GM19043 (cell line): Measurements from ENCODE around the gene KRTAP21-1.
"Not testable (repeated sequence)": the region's sequence is repeated elsewhere in the genome, so short reads cannot be mapped to it uniquely, and the experiment has no call there.

ENCODE experiments used
- ATAC-seq: cut with Tn5 transposase; IDR thresholded peaks from one replicate; pipeline ENCODE4 v1.9.1; 2021; ENCODE audit warnings: low read depth; ENCODE audit not compliant: unreplicated experiment

The KRTAP21-1 gene

DNA sequence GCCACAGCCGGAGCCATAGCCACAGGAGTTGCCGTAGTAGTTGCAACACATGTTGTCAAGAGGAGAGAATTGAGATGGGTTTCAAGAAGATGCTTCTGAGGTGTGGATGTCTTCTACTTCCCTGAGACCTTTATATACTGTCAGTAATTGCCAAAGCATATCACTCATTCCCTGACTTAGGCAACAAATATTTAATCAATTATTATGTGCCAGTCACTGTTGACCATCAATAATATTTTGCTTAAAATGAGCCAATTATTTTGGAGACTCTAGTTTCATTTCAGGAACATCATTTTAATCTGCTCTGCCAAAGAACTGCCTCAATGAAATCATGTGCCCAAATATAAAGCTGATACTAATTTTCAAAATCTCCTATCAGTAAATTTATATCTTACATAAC is at the start of gene KRTAP21-1:
Gene KRTAP21-1, minus strand, starts transcription at position 101 of the 400 bp plus-strand sequence. Its CDS starts 50 bp downstream, at position 51.
- not testable (repeated sequence) for ATAC-seq

DNA sequence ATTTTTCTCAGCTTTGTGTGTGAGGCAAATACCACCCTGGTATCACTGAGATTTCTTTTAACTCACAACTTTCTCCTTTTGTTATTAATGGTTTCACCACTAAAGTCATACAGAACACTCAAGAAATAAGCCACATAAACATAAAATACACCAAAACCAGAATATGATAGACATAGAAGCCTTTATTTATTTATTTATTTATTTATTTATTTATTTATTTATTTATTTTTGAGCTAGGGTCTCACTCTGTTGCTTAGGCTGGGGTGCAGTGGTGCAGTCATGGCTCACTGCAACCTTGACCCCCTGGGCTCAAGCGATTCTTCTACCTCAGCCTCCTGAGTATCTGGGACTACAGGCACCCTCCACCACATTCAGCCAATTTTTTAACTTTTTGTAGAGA is 45.4 kb upstream of the KRTAP21-1 start:
- ATAC-seq: no peak

DNA sequence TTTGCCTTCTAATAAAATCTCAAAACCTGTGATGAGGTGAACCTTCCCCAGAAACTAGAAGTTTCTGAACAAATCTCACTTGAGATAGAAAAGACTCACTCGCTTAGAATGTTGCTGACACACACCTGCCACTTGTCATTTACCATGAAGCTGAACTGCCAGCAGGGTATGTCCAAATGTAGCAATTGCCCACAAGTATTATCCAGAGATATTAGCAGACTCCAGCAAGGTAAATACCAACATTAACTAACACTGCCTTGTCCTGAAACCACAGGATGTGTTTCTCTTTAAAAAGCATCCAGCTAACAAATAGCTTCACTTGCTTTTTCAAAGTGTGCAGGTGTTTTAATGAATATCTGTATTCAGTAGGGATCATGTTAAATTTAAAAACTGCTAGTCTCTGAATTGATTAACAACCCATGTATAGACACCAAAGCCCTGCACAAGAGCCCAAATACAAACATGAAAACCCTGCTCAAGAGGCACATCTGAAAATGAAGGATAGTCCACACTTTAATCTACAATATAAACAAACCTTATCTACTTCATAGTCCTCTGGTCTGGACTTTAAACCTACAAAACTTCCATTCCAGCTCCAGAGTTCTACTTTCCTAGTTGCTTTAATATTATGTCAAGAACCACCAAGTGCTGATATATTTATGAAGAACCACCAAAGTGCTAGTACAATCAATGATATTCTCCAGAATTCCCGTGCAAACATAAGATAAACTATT is 38.5 kb upstream of the KRTAP21-1 start:
- ATAC-seq: no peak

DNA sequence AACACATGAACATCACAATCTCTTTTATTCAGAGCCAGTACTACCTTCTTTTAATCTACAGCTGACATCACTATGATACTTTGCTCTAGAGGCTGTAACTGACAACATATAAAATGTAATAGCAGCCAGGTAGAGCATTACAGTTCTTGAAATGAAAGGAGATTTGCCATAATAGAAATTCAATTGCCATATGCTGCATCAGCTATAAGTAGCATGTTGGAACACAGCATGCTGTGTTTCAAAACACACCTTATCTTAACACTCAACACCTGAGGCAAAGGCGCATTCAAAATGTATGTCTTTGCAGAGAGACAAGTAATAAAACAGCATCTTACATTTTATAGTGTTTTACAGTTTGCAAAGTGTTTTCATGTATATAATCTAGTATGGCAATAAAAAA is 24.0 kb upstream of the KRTAP21-1 start:
- no peak for ATAC-seq

DNA sequence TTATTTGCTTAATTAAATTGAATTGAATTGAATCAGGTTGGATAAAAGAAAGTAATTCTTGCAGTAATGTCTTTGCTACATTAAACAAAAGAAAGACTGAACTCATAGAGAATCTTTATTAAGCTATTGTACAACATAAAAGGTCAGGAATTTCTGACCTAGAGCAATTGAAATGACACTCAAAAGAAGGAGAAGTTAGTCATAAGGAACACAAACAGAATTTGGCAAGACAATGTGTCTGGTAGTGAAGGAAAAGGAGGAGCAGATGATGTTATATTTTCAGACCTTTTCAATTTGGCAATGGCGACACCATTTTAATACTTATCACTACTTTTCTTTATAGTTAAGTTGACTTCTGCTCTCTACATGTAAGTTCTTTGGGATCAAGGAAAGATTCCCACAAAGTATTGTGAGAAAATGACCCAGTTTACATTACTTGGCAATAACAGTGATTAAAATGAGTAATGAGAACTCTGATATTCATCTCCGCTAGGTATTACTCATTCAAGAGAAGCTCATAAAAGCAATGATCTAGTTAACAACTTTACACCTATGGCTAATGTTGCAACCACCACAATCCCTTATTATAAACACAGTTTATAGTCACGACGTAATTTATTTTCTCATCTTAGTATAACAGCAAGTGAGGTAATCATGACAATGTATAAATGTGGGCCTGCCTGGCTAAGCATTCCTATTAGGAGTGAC is 14.7 kb upstream of the KRTAP21-1 start:
- no peak for ATAC-seq

DNA sequence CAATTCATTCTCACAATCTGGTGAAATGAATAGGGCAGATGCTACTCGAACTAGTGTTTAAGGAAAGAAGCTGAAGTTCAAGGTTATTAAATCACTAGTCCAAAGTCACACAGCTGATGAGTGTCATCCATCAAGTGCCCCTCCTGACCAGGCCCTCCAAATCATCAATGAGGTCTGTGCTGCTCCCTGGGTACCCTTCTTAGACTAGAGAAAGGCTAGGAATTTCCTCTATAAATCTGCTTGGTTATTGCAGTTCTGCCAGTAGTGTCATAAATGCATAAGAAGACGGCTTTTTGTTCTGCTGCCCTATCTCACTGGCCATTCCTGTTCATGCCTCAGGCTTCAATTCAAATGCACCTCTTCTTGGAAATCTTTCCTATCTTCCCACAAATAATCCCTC is 5.5 kb upstream of the KRTAP21-1 start:
- ATAC-seq: no peak

DNA sequence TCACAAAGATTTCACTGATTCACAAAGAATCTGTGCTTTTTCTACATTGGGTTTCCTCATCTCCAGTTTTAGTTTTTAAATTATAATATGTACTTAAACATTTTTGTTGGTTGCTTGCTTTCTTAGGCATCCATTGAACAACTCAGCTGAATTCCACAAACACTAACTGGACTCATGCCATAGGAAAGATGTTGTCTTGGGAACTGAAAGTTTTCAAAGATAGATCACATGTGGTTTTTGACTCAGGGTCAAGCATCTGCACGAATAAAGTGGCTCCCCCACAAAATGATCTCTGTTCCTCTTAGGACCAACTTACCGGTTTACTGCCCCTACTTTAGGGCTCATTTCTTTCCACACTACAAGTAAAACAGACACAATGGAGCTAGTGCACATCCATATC is 3.1 kb upstream of the KRTAP21-1 start:
- ATAC-seq: no peak

DNA sequence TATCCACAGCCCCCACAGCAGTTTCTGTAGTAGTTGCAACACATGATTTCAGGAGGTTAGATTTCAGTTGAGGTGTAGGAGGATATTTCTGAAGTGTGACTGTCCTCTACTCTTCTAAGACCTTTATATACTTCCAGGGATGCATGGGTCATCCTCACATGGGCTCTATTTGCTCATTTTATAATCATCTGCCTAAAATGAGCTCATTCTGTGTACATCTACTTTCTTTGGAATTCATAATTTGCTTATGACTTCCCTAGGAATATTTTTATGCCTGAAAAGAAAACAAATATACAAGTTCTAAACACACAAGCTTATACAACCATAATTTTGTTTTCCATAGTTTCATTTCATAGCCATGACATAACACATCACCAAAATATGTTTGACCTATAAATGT is 8.1 kb downstream of the KRTAP21-1 start, which contains the start of gene KRTAP21-2:
Gene KRTAP21-2, minus strand, starts transcription at position 101 of the 400 bp plus-strand sequence. Its CDS starts 57 bp downstream, at position 44.
- no peak for ATAC-seq

DNA sequence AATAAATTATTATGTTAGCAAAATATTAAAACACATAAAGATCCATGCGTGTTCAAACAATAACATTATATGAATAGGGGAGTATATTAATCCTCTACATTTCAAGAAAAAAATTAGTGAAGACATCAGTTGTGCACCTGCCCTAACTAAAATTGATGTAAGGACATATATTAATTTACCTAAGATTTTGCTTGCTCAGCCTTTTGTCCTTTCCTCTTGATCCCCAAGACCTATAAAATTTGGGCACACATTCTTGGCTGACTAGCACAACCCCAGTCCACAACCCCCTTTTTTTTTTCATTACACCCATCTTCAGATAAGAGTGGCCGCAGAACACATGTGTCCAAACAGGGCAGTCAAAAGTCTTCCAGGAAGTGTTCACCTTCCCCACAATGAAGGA is 14.8 kb downstream of the KRTAP21-1 start:
- ATAC-seq: no peak

DNA sequence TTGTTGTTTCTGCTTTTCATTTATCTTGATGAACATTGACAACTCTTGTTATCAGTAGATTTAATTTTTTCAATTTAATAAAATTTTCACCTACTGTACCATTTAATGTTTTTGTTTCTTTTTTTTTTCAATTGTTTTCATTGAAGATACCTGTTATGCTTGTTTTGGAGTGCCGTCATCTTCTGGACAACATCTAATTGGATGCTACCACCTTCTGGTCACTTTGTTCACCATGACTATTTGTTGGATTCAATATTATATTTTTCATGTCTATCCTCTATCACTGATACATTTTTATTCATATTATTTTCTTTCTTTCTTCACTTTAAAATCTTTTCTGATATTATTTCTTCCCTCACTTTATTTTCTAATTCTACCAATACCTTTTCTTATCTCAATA is 22.2 kb downstream of the KRTAP21-1 start:
- ATAC-seq: no peak

DNA sequence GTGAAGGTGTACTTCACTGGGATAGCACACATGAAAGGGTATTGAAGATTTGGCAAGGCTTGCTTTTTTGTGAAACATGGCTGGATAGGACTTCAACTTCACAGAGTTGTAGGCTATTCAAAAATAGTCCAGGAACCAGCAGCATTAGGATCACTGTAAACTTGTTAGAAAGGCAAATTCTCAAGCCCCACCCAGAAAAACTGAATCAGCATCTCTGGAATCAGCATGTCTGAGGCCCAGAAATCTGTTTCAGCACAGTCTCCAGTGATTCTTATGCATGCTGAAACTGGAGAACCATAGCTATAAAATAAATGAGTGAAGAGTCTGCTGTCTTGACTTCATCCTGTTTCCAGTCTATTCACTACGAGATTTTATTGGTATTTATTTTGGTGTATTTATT is 28.5 kb downstream of the KRTAP21-1 start:
- ATAC-seq: no peak

DNA sequence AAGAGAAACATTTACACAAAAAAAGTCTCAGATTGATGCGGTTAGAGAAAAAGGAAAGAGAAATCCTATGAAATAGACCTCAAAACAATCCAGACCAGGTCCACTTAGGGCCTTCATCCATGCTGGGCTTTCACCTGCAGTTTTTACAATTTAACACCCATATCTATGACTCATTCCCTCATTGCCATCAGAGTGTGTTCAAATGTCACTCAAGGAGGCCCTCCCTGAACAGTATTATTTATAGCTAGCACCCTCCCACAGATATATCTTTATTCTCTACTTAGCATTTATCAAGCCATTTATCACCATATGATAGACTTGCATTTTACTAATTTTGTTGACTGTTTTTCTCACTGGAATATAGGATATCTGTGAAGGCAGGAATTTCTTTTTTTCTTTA is 35.8 kb downstream of the KRTAP21-1 start:
- no peak for ATAC-seq

DNA sequence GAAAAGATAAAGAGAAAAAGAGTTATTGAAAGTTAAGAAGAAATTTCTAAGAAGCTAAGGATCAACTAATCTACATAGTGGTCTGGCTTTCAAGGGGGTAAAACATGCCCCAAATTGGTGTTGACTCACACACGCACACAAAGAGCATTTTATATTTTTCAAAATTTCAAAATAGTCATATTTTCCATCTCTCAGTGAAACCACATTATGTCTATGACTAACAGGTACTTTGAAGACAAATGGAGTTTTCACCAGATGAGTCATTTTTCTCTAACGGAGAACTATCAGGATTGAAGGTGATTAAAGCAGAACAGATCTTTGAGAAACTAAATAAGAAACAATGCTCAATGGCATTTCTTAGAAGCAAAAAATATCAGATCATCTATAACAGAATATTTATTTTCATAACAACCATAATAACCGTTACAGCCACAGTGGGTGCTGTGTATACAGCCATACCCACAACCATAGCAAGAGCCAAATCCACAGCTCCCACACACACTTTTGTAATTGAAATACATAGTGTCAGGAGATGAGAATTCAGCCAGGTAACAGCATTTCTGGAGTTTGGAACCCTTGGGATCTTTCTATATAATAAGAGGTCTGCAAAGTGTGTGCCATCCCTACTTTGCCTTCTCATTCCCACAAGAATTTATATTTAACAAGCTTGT is 36.9 kb downstream of the KRTAP21-1 start, which contains the start of gene KRTAP21-3:
Gene KRTAP21-3, minus strand, starts transcription at position 539 of the 671 bp plus-strand sequence. Its CDS starts 18 bp downstream, at position 521.
- no peak for ATAC-seq

DNA sequence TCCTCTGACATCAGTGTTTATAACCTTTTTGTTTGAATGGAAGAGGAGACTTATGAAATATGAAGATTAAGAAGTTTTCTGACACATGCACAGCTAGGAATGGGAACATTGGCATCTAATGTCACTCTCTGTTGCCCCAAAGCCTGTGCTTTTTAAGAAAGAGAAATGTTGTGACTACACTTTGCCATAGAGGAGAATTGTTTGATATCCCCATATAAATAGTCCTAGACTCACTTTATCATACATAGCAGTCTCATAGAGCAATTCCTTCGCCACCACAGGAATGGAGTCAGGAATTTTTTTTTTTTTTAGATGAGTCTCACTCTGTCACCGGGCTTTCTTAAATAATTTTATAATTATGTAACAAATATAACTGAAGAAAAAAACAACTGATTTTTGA is 38.1 kb downstream of the KRTAP21-1 start:
- no peak for ATAC-seq

DNA sequence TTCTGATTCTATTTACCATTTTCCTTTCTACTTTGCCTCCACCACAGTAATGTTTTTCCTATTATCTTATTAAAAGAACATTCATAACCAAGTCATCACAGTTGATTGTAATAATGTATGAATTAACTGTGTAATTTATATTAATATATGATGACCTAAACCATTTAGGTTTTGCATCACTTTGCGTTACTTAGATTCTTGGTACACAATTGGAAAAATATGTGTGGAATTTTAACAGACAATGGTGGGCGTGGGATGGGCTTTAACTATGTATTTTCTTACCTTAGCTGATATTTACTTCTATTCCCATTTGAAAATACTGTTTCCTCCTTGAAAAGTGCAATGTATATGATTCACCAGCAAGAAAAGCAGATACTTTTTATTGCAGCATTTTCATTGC is 40.3 kb downstream of the KRTAP21-1 start:
- ATAC-seq: no peak

DNA sequence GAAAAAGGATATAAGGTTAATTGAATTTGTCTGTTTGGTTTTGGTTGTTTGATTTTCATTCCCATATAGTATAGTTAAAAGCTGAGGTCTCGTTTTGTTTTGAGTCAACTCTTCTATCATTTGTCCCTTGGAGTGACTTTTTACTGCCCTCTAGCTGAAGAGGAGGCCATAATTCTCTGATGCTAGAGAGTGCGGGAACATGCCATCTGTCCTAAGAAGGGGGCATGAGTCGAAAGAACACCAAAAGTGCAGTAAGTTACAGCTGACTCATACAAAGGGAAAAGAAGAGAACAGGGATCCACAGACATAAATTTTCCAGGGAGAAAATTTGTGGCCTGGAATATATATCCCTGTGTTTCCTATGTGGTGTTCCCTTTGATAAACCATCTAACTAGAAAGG is 40.8 kb downstream of the KRTAP21-1 start:
- ATAC-seq: no peak

DNA sequence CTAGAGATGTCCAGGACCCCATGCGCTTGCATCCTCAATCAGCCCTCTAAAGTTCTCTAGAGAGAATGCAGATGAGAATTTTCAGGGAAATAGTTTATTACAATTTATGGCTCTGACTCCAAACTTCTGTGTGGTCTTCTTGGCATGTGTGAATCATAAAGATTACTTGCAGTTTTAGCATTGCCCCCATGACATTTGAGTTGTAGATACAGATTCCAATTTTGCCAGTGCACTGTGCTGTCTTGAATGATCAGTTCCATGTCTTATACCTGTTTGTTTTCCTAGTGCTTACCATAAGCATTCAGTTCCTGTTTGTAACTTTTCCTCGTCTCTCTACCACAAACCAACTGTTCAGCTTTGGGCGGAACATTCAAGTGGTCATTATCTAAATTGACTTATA is 41.5 kb downstream of the KRTAP21-1 start:
- no peak for ATAC-seq

DNA sequence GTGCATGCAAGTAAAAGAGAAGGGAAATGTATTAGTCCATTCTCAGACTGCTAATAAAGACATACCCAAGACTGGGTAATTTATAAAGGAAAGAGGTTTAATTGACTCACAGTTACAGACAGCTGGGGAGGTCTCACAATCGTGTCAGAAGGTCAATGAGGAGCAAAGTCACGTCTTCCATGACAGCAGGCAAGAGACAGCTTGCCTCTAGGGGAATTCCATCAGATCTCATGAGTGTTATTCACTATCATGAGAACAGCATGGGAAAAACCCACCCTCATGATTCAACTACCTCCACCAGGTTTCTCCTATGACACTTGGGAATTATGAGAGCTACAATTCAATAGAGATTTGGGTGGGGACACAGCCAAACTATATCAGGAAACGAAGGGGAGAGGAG is 44.7 kb downstream of the KRTAP21-1 start:
- ATAC-seq: no peak

DNA sequence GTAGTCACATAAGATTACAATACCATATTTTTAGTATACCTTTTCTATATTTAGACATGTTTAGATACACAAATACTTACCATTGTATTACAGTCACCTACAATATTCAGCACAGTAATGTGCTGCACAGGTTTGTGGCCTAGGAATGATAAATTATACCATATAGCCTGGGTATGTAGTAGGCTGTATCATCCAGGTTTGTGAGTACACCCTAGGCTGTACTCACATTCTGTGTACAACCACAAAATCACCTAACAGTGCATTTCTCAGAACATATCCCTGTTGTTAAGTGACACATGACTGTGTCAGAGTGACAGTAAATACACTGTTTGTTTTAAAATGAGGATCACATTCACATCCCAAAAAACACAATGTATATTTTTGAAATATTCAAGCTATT is 47.8 kb downstream of the KRTAP21-1 start:
- ATAC-seq: no peak
